ENCODE data around the gene TMEM267.

TMEM267 gene

GRCh38 chr5:43483298-43484105 is at the start of gene TMEM267:
Gene TMEM267 (minus strand): TSS chr5:43483865. CDS start chr5:43453969, 29,896 bp downstream.
- no peaks in the 10 kb centered on the region for H3K36me3 Mint-ChIP-seq (ENCODE audit: low read depth)
- TF ChIP-seq CTCF (IDR thresholded peaks at IDR 0.05; ENCODE audit: unreplicated experiment in 3 of 3) = no peak
- no peaks in the 10 kb centered on the region for H3K27me3 Mint-ChIP-seq (ENCODE audit: low read depth)
- H3K27ac Mint-ChIP-seq = peak within 1 kb of the TSS; percentile 99
- peaks cover 17% of the 10 kb centered on the region for H3K4me1 Mint-ChIP-seq
- H3K4me3 Mint-ChIP-seq = peak within 1 kb of the TSS; percentile 97 to 99 (median 98)
- H3K9me3 Mint-ChIP-seq = no peaks in the 10 kb centered on the region

- no peak overlapping the region for H3K27ac Mint-ChIP-seq
- H3K9me3 Mint-ChIP-seq = no peaks in the 10 kb centered on the region
- no peak for TF ChIP-seq CTCF (IDR thresholded peaks at IDR 0.05; ENCODE audit: unreplicated experiment in 3 of 3)
- H3K36me3 Mint-ChIP-seq (ENCODE audit: low read depth) = peaks cover 76% of the 10 kb centered on the region
- H3K4me1 Mint-ChIP-seq = peaks cover 2% of the 10 kb centered on the region
- H3K4me3 Mint-ChIP-seq = no peak overlapping the region
- no peaks in the 10 kb centered on the region for H3K27me3 Mint-ChIP-seq (ENCODE audit: low read depth)
Observed at GRCh38 chr5:43530648-43531047, 47.0 kb upstream of the TMEM267 start.

- H3K27ac Mint-ChIP-seq = peak overlapping the region in 2 of 3 experiments; percentile 2 to 50
- no peak for TF ChIP-seq CTCF (IDR thresholded peaks at IDR 0.05; ENCODE audit: unreplicated experiment in 3 of 3)
- H3K9me3 Mint-ChIP-seq = peaks cover 2% of the 10 kb centered on the region
- no peak overlapping the region for H3K4me3 Mint-ChIP-seq
- no peaks in the 10 kb centered on the region for H3K27me3 Mint-ChIP-seq (ENCODE audit: low read depth)
- peaks cover 67% of the 10 kb centered on the region for H3K36me3 Mint-ChIP-seq (ENCODE audit: low read depth)
- H3K4me1 Mint-ChIP-seq = peaks cover 6% of the 10 kb centered on the region
Observed at GRCh38 chr5:43523662-43524072, 40.0 kb upstream of the TMEM267 start.

GRCh38 chr5:43520615-43521014 is 37.0 kb upstream of the TMEM267 start:
- H3K9me3 Mint-ChIP-seq = peaks cover 2% of the 10 kb centered on the region
- H3K27ac Mint-ChIP-seq = no peak overlapping the region
- peaks cover 10% of the 10 kb centered on the region for H3K4me1 Mint-ChIP-seq
- H3K27me3 Mint-ChIP-seq (ENCODE audit: low read depth) = no peaks in the 10 kb centered on the region
- no peak for TF ChIP-seq CTCF (IDR thresholded peaks at IDR 0.05; ENCODE audit: unreplicated experiment in 3 of 3)
- H3K4me3 Mint-ChIP-seq = no peak overlapping the region
- peaks cover 47% of the 10 kb centered on the region for H3K36me3 Mint-ChIP-seq (ENCODE audit: low read depth)

GRCh38 chr5:43515678-43516048 is 32.0 kb upstream of the TMEM267 start:
- no peaks in the 10 kb centered on the region for H3K27me3 Mint-ChIP-seq (ENCODE audit: low read depth)
- H3K27ac Mint-ChIP-seq = peak overlapping the region; percentile 99
- no peak for TF ChIP-seq CTCF (IDR thresholded peaks at IDR 0.05; ENCODE audit: unreplicated experiment in 3 of 3)
- peaks cover 8% of the 10 kb centered on the region for H3K9me3 Mint-ChIP-seq
- peak overlapping the region; percentile 93 to 96 (median 94) for H3K4me3 Mint-ChIP-seq
- H3K36me3 Mint-ChIP-seq (ENCODE audit: low read depth) = peaks cover 26% of the 10 kb centered on the region
- H3K4me1 Mint-ChIP-seq = peaks cover 32% of the 10 kb centered on the region
